Measurements from ENCODE around the gene DAB2IP. TPM values are rescaled to one million over a fixed set of nuclear protein-coding genes. Genes with fewer than 3 reads are reported as not detected.

DAB2IP gene
- polyA plus RNA-seq, 1 donor (not counting 4 experiments of a cell fraction or from before 2014, with no cell fraction given): 28.6 TPM

GRCh38 chr9:121720311-121721057 lies 69.0 kb downstream of the DAB2IP start:
- no peaks in the 10 kb centered on the region for H3K27me3 ChIP-seq (ENCODE audit: control insufficient read depth, extremely low read depth, insufficient read depth, low read length)
- dilution Hi-C loops (cut with MboI; ENCODE audit: extremely low pct_ligation_motif_present, low sequenced_read_pairs): no loop called here
- no peak for DNase-seq (ENCODE audit: low read depth, low spot score)
- peaks cover 79% of the 10 kb centered on the region for H3K4me1 ChIP-seq (ENCODE audit: control insufficient read depth, extremely low read depth, insufficient read depth, low read length)
- H3K9me1 ChIP-seq (ENCODE audit: control insufficient read depth, extremely low read depth, insufficient read depth, low read length): peaks cover 15% of the 10 kb centered on the region
- H3K9ac ChIP-seq (ENCODE audit: control insufficient read depth, extremely low read depth, insufficient read depth, low read length): peak overlapping the region; percentile 26
- no peak overlapping the region for H3K4me3 ChIP-seq (ENCODE audit: control insufficient read depth in 2 of 3, extremely low read depth in 1 of 3, insufficient read depth in 2 of 3, low read depth in 1 of 3, low read length in 3 of 3)
- no peaks in the 10 kb centered on the region for H3K9me3 ChIP-seq (ENCODE audit: control insufficient read depth, low read depth, low read length)
- no peak overlapping the region for H2AFZ ChIP-seq (ENCODE audit: control insufficient read depth, low read length)
- peaks cover 0 to 16% of the 10 kb centered on the region in 2 experiments for H3K36me3 ChIP-seq (ENCODE audit: control insufficient read depth in 2 of 2, extremely low read depth in 1 of 2, insufficient read depth in 2 of 2, low read length in 2 of 2)
- TF ChIP-seq EZH2 (IDR thresholded peaks at IDR 0.05; ENCODE audit: low read length): no peak
- TF ChIP-seq, protein P1, sequence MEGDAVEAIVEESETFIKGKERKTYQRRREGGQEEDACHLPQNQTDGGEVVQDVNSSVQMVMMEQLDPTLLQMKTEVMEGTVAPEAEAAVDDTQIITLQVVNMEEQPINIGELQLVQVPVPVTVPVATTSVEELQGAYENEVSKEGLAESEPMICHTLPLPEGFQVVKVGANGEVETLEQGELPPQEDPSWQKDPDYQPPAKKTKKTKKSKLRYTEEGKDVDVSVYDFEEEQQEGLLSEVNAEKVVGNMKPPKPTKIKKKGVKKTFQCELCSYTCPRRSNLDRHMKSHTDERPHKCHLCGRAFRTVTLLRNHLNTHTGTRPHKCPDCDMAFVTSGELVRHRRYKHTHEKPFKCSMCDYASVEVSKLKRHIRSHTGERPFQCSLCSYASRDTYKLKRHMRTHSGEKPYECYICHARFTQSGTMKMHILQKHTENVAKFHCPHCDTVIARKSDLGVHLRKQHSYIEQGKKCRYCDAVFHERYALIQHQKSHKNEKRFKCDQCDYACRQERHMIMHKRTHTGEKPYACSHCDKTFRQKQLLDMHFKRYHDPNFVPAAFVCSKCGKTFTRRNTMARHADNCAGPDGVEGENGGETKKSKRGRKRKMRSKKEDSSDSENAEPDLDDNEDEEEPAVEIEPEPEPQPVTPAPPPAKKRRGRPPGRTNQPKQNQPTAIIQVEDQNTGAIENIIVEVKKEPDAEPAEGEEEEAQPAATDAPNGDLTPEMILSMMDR (optimal IDR thresholded peaks at IDR 0.05 in 1 of 3, IDR thresholded peaks at IDR 0.05 in 1 of 3, conservative IDR thresholded peaks at IDR 0.05 in 1 of 3; ENCODE audit: extremely low read depth in 1 of 3, insufficient read depth in 2 of 3, low read length in 3 of 3): peak in 2 of 3 experiments; percentile 27 to 32
- FAIRE-seq: peak; percentile 94
- peak overlapping the region; percentile 6 for H3K4me2 ChIP-seq (ENCODE audit: control insufficient read depth, extremely low read depth, insufficient read depth, low read depth, low read length)
- H3K27ac ChIP-seq (ENCODE audit: control insufficient read depth, insufficient read depth, low read length): peak overlapping the region; percentile 50
- H4K20me1 ChIP-seq (ENCODE audit: control insufficient read depth, extremely low read depth, insufficient read depth, low read length): peaks cover 21% of the 10 kb centered on the region
- peaks cover 85% of the 10 kb centered on the region for H3K79me2 ChIP-seq (ENCODE audit: control insufficient read depth, insufficient read depth, low read length)

GRCh38 chr9:121721058-121721350 lies 69.6 kb downstream of the DAB2IP start:
- Histone ChIP-seq H3K4me2 (ENCODE audit: control insufficient read depth, extremely low read depth, insufficient read depth, low read depth, low read length) (peak overlapping the region; percentile 6), H2AFZ (ENCODE audit: control insufficient read depth, low read length) (no peak overlapping the region), H3K27me3 (ENCODE audit: control insufficient read depth, extremely low read depth, insufficient read depth, low read length) (no peaks in the 10 kb centered on the region), H3K9ac (ENCODE audit: control insufficient read depth, extremely low read depth, insufficient read depth, low read length) (peak overlapping the region; percentile 26), H3K4me1 (ENCODE audit: control insufficient read depth, extremely low read depth, insufficient read depth, low read length) (peaks cover 81% of the 10 kb centered on the region), H3K9me3 (ENCODE audit: control insufficient read depth, low read depth, low read length) (no peaks in the 10 kb centered on the region), H3K79me2 (ENCODE audit: control insufficient read depth, insufficient read depth, low read length) (peaks cover 86% of the 10 kb centered on the region), H3K27ac (ENCODE audit: control insufficient read depth, insufficient read depth, low read length) (peak overlapping the region; percentile 50), H3K36me3 (ENCODE audit: control insufficient read depth in 2 of 2, extremely low read depth in 1 of 2, insufficient read depth in 2 of 2, low read length in 2 of 2) (peaks cover 0 to 16% of the 10 kb centered on the region in 2 experiments), H3K9me1 (ENCODE audit: control insufficient read depth, extremely low read depth, insufficient read depth, low read length) (peaks cover 16% of the 10 kb centered on the region), H3K4me3 (ENCODE audit: control insufficient read depth in 2 of 3, extremely low read depth in 1 of 3, insufficient read depth in 2 of 3, low read depth in 1 of 3, low read length in 3 of 3) (no peak overlapping the region), H4K20me1 (ENCODE audit: control insufficient read depth, extremely low read depth, insufficient read depth, low read length) (peaks cover 22% of the 10 kb centered on the region)
- dilution Hi-C loops (cut with MboI; ENCODE audit: extremely low pct_ligation_motif_present, low sequenced_read_pairs): no loop called here
- TF ChIP-seq EZH2 (IDR thresholded peaks at IDR 0.05; ENCODE audit: low read length): no peak
- TF ChIP-seq, protein P1 (optimal IDR thresholded peaks at IDR 0.05 in 1 of 3, IDR thresholded peaks at IDR 0.05 in 1 of 3, conservative IDR thresholded peaks at IDR 0.05 in 1 of 3; ENCODE audit: extremely low read depth in 1 of 3, insufficient read depth in 2 of 3, low read length in 3 of 3): peak in 2 of 3 experiments; percentile 21 to 36
- no peak for DNase-seq (ENCODE audit: low read depth, low spot score)
- peak; percentile 69 for FAIRE-seq
